22Rv1 (cell line): ENCODE results near the gene TMCO4.

Source experiments
- CTCF ChIP-seq: fragments of 450-650 bp; IDR thresholded peaks from 2 replicates; pipeline ENCODE4 v1.5.1; 2017; ENCODE audit warnings: mild to moderate bottlenecking
- ZFX ChIP-seq: fragments of 450-650 bp; IDR thresholded peaks from 2 replicates; pipeline ENCODE4 v1.6.1; 2017; ENCODE audit warnings: antibody characterized with exemption, borderline replicate concordance

GRCh38 chr1:19696820-19697219, 102.9 kb downstream of the TMCO4 start:
- TF ChIP-seq CTCF (no peak), ZFX (no peak)
